GM12891 (cell line): ENCODE results near the gene RNU6-8.

ENCODE experiments used
- DNase-seq: peaks from one replicate; pipeline ENCODE4 v3.0.0; 2011; ENCODE audit warnings: low spot score; ENCODE audit not compliant: insufficient read length
- FAIRE-seq: peaks from 2 replicates; lab custom pipeline; 2011; peaks lifted over from hg19 to GRCh38; lab: Jason Lieb, UNC
- PAX5 ChIP-seq: IDR thresholded peaks from 2 replicates; pipeline ENCODE4 v1.6.1; 2011; ENCODE audit warnings: low read length, moderate library complexity, mild to moderate bottlenecking; ENCODE audit not compliant: insufficient read depth, severe bottlenecking
- POLR2A ChIP-seq: IDR thresholded peaks from 2 replicates; pipeline ENCODE4 v1.6.1; 2011; ENCODE audit warnings: low read depth, low read length, control low read depth
- POLR2AphosphoS5 ChIP-seq: IDR thresholded peaks from 2 replicates; pipeline ENCODE4 v1.6.1; 2011; ENCODE audit warnings: low read depth, low read length, control low read depth
- POU2F2 ChIP-seq: IDR thresholded peaks from 2 replicates; pipeline ENCODE4 v1.6.1; 2011; ENCODE audit warnings: low read depth, mild to moderate bottlenecking, control low read depth, low read length, moderate library complexity
- SPI1 ChIP-seq: IDR thresholded peaks from 2 replicates; pipeline ENCODE4 v1.6.1; 2011; ENCODE audit warnings: low read depth, low read length, control low read depth
- TAF1 ChIP-seq: IDR thresholded peaks from 2 replicates; pipeline ENCODE4 v1.6.1; 2011; ENCODE audit warnings: low read depth, low read length, control low read depth

RNU6-8 gene

DNA sequence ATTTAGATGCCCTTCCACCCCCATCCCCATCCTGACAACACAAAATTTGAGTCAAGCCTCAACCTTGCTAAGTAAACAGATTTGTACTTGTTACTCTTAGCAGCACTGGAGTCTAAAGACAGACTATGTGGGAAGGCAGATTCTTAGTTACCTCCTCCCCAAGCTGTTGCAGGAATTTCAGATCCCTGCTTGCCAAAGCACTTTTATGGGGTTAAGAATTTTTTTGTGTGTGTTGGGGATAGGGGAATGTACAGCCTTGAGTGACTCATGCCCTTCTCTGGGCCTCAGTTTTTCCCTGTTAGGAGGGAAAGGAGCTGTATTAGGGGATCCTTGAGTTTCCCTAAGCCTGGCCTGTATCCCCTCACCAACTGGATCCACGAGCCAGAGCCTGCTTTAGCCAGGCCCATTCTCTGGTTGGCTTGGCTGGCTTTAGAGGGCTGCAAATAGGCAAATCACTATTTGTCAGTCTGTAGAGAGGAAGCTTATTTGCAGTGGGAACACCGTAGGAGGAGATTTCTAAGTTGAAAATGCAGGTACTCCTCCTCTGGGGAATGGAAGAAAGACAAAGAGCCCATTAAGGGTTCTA lies 27.7 kb upstream of the RNU6-8 start:
- DNase-seq (no peak), FAIRE-seq (no peak)
- no peak for TF ChIP-seq TAF1
- no peak for TF ChIP-seq SPI1
- TF ChIP-seq POU2F2: no peak
- TF ChIP-seq PAX5: no peak
- no peak for TF ChIP-seq POLR2AphosphoS5
- no peak for TF ChIP-seq POLR2A

GRCh38 chr14:32230181-32230580 lies 27.1 kb upstream of the RNU6-8 start:
- no peak for DNase-seq
- FAIRE-seq: no peak
- TF ChIP-seq SPI1 (no peak), POU2F2 (no peak), TAF1 (no peak), PAX5 (no peak), POLR2AphosphoS5 (no peak), POLR2A (no peak)

DNA sequence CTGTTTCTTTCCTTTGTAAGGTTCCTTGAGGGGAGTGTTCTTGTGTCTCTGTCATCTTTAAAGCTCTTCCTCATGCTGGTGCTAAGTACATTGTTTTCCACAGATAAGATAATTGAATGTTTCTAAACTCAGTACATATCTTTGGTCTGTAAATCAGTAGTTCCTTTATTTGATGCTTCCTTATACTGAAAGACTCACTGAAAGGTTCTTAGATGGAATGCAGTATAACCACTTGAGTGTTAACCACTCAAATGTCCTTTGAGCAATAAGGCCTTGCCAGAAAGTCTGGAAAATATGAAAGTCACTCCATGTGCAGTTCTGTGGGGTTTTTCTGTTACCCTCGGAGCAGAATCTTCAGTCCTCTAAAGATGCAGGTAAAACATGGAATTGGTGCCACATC lies 23.0 kb upstream of the RNU6-8 start:
- DNase-seq (no peak), FAIRE-seq (no peak)
- no peak for TF ChIP-seq POU2F2
- TF ChIP-seq POLR2AphosphoS5: no peak
- no peak for TF ChIP-seq TAF1
- TF ChIP-seq PAX5: no peak
- no peak for TF ChIP-seq SPI1
- TF ChIP-seq POLR2A: no peak

DNA sequence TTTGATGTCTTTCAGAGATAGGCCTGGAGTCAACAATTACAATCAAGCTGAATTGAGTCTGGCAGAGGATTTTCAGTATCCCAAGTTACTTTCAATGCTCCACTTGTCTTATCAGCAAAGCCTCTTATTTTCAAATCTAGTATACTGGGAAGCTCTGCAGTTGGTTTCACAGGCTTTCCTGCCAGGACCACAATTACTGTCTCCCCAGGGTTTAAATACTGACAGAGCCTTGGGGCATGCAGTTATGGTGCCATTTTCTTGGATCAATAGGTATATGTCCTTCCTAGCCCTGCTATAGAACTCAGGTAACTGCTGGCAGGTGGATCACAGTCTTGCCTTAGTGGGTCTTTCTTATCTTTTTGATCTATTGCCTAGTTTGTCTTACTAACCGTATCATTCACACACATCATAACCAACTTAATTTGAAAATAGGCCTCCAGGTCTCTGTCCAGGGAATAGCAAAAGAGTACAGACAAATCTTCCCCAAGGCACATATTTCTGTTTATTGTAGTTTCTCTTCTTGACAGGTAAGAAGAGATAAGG lies 22.4 kb upstream of the RNU6-8 start:
- no peak for DNase-seq
- FAIRE-seq: no peak
- no peak for TF ChIP-seq SPI1

GRCh38 chr14:32224737-32225377 lies 21.8 kb upstream of the RNU6-8 start:
- TF ChIP-seq PAX5 (no peak), TAF1 (no peak), SPI1 (no peak), POLR2AphosphoS5 (no peak), POU2F2 (no peak), POLR2A (no peak)
- DNase-seq: no peak
- FAIRE-seq: no peak

- FAIRE-seq (no peak), DNase-seq (no peak)
- TF ChIP-seq TAF1 (no peak), POU2F2 (no peak), POLR2AphosphoS5 (no peak), SPI1 (no peak)
Measured at GRCh38 chr14:32217301-32217700, 14.2 kb upstream of the RNU6-8 start.

GRCh38 chr14:32212833-32213232 lies 9.8 kb upstream of the RNU6-8 start:
- DNase-seq (no peak), FAIRE-seq (no peak)
- no peak for TF ChIP-seq SPI1
- no peak for TF ChIP-seq POU2F2
- no peak for TF ChIP-seq POLR2A
- no peak for TF ChIP-seq TAF1
- TF ChIP-seq PAX5: no peak
- TF ChIP-seq POLR2AphosphoS5: no peak

DNA sequence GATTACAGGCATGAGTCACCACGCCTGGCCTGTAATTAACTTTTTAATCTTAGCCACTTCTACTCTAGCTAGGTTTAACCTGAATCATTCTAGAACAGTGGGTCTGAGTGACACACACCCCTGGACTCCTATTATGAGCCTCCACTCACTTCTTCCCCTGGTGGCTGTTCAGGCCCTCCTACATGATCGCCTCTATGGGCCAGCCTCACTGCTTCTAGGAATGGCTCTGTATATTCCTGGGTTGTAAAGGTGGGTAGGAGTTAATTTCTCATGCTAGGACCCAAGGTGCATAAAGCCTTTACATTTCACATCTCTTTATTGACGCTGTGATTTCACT lies 8.0 kb upstream of the RNU6-8 start:
- TF ChIP-seq POLR2A: no peak
- no peak for TF ChIP-seq TAF1
- TF ChIP-seq PAX5: no peak
- TF ChIP-seq POU2F2: no peak
- no peak for TF ChIP-seq SPI1
- no peak for TF ChIP-seq POLR2AphosphoS5
- no peak for DNase-seq

GRCh38 chr14:32209471-32209870 lies 6.4 kb upstream of the RNU6-8 start:
- FAIRE-seq (no peak), DNase-seq (no peak)
- TF ChIP-seq SPI1 (no peak), POU2F2 (no peak), POLR2A (no peak), TAF1 (no peak), PAX5 (no peak), POLR2AphosphoS5 (no peak)

More for the DNA sequence above, 8.0 kb upstream of the RNU6-8 start:
- no peak for FAIRE-seq

DNA sequence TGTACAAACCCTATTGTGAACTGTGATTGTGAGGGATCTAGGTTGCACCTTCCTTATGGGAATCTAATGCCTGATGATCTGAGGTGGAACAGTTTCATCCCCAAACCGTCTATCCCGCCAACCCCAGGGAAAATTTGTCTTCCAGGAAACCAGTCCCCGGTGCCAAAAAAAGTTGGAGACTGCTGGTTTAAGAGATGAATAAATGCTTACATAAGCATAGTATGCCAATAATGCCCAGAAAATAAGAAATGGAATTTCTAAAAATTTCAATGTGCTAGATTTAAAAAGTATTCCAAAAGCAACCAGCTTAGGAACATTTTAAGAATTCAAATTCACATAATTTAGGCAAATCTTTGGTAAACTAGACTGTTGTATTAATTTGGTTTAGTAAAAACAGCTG lies 5.4 kb upstream of the RNU6-8 start:
- DNase-seq (no peak), FAIRE-seq (no peak)
- TF ChIP-seq POU2F2 (no peak), TAF1 (no peak), POLR2A (no peak), PAX5 (no peak)

DNA sequence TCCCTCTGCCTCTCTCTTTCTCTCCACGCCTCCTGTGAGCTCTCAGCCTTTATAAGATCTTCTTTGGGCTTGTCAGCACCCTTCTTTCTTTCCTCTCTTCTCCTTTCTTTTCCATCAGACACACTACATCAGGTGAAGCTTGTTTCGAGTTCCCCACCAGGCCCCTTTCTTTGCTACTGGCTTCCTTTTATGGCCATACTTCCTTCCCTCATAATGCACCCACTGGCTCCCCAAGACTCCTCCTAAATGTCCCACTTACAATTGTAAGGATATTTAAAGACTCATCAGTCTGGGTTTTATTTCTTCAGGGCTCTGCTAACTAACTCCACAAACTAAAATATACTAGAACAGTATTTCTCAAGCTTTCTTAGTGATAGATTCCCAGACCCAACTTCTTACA lies 3.5 kb upstream of the RNU6-8 start:
- TF ChIP-seq POLR2AphosphoS5 (no peak), TAF1 (no peak), POU2F2 (no peak), SPI1 (no peak), PAX5 (no peak), POLR2A (no peak)
- FAIRE-seq: no peak
- no peak for DNase-seq
